GM11168 (cell line): Measurements from ENCODE around the gene CC2D2A.

Source experiments
- in situ Hi-C: fragments of 300-500 bp; cut with MboI; formaldehyde crosslinking; loops from one replicate; pipeline ENCODE4 v1.12.0; 2022; ENCODE audit warnings: low sequenced_read_pairs; ENCODE audit not compliant: unreplicated experiment

Gene CC2D2A

DNA sequence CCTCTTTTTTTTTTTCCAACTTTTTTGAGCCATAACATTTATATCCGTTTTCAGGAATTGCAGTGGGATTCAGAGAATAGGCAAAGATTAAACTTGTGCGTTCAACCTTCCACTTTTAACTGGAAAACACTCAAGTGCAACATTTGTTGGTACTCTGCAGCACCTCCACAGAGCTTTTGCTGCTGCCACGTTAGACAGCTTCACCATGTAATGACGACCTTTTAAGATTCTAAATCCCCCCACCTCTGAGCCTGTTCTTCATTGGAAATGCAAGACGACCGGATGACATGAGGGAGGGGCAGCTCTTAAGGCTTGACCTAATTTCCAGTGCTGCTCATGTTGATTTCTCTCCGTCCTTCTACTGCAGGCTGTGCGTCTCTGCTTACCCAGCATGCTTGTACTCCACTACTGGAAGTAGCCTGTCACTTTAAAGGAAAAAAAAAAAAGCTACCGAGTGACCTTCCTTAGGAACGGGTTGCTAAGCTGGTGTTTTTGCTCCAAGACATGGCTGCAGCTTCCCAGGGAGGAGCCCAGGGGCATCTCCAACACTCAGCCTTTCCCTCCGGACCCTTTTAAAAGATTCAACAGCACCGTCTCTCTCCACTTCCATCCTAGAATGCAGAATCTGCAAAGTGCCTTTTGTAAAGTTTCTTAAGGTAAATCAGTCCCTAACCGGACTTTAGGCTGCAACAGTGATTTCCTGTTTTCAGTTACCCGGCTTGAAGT lies at the start of gene CC2D2A:
Gene CC2D2A, plus strand, starts transcription at position 481 of the 726 bp plus-strand sequence. CDS start 6,051 bp downstream, outside the sequence.
- in situ Hi-C loops, result no loop called here

DNA sequence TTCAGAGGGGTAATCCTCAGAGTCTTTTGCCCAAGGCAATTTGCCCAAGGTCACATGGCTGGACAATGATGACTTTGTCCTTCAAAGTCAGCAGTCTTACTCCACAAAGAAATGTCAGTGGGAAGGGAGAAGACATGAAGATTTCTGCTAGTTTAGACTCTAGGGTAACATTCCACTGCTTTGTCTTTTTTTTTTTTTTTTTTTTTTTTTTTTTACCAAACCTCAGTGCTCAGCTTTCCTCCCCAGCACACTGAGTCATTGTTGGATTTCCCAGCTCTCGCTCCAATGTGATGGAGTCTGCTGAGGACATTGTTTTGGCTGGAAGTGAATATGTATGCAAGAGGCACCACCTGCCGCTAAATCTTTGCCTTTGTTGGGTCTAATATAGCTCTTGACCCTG lies 49.0 kb upstream of the CC2D2A start:
- in situ Hi-C loops, result no loop called here

DNA sequence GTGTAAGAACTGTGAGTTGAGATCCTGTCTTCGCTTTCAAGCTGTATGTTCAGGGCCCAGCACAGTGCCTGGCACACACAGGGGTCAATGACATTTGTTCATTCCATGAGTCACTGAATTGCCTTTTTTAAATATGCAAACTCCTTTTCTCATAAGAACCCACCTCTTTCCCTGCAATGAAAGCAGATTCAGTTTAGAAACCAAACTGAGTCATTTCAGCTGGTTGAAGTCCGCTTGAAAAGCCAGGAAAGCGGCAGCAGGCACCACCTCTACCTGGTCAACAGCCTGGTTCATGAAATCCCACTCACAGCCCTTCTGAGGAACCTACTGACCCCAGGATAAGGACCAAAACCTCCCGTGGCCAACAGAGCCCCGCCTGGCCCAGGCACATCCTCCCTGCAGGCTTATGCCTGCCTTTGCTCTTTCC lies 46.4 kb upstream of the CC2D2A start:
- in situ Hi-C loops, result no loop called here

DNA sequence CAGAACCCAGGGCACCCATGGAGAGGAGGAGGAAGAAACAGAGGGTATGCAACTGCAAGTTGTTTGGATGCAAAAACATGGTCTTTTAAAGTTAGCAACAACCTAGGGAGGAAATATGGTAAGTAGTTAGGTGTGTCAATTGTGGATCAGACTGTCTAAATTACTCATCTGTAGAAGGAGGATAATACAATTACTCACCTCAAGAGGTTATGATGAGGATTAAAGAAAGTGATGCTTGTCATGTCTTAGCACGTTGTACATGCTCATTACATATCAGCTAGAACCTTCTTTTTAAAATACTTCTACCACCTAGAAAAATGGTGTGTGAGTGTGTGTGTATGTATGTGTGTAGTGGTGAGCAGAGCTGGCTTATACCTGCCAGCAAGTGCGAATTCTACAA lies 44.2 kb upstream of the CC2D2A start:
- in situ Hi-C loops, result no loop called here

DNA sequence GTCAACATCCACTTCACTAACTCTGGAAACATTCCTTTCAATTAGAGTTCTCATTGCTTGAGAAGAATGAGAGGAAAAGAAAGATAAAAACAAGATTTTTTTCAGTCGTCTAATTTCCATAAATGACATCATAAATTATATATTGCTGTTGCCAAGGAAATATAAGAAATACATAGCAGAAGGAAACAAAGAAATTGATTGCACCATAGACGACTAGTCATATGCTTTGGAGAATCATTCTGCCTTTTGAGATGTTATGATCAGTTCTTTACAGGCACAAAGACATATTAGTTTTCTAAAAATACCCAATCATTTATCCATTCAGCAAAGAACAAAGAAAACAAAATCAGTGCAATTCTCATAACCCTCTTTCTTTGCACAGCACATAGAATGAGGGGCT lies 42.5 kb upstream of the CC2D2A start:
- in situ Hi-C loops, result no loop called here

DNA sequence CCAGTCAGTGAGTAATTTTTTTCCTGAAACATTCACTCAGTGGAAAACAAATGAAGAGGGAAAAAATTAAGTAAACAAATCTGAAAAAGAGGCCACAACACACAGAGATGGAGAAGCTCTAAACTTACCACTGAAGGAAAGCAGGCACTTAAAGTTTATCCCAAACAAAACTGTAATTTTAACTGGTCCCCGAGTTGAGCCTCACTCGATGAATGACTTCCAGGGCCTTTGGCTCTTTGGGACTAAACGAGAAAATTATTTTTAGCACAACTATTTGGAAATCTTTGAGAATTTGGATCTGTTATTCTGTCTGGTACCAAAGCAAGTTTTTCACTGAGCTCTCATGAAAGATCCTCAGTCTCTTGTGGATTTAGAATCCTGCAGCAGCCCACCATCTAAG lies 42.0 kb upstream of the CC2D2A start, which contains the start of gene C1QTNF7:
Gene C1QTNF7, plus strand, starts transcription at position 333 of the 400 bp plus-strand sequence. CDS start 7,711 bp downstream, outside the sequence.
- in situ Hi-C loops, result no loop called here

DNA sequence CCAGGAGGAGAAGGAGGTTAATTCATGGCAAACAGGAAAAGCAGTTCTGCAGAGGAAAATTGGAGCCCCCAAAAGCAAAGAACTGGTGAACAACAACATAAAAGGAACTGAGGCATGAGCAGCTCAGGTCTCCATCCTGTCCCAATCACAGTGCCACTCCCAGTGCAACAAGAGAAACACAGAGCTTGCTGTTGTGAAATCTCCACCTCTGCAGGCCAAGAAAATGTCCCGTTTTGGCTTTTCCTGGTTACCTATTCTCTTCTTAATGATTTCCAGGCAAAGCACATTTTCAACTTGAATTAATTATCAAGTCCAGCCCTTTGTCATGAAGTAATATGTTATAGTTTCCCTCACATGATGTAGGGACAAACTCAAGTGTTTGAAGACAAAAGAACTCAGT lies 41.1 kb upstream of the CC2D2A start:
- in situ Hi-C loops, result no loop called here

DNA sequence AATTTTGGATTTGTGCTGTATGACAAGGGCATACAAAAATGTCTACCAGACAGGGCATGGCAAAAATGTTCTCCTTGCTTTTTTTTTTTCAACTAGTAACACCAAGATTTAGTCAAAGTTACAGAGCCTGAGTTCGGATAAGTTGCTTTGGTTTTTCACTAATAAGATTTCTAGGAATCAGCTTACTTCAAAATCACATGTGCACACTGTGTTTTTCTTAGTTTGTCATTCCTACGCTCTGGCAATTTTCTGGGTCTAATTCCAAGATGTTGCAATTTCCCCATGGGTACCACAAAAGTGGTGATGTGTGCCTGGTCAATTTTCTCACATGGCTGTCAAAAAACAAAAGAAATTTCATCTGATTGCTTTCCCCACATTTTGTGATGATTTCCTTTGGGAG lies 35.6 kb upstream of the CC2D2A start:
- in situ Hi-C loops, result no loop called here

DNA sequence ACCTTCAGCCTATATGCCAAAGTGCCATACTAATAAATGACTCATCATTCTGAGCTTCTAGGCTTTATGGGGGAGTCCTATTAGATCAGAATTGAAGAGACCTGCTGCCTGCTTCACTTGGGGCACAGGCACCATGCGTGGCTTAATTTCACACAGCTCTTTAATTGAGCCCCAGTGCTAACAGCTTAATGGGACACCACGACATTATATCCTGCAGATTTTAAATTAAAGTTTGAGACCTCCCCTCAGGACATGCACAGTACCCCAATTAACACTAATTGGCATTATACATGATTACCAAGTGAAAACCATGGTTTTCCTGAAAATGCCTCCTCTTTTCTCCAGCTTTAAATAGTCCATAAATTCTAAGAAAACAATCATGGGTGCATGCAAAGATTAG lies 35.0 kb upstream of the CC2D2A start:
- in situ Hi-C loops, result no loop called here

DNA sequence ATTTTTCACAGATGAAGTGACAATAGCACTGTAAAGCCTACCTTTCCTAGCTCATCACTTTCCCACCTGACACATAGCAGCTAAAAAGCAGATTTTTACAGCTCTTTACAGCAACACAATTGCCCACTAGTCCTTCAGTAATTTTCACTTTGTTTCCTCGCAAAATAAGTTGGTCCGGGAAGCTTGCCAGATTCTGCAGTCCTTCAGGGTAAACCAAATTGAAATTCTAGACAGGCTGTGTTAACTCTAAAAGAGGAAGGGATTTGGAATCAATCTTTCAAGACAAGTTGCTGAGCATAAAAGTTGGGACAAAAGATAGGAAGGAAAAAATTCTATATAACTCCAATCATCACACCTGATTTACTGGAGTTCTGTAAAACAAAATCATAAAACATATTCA lies 33.2 kb upstream of the CC2D2A start:
- in situ Hi-C loops, result no loop called here

DNA sequence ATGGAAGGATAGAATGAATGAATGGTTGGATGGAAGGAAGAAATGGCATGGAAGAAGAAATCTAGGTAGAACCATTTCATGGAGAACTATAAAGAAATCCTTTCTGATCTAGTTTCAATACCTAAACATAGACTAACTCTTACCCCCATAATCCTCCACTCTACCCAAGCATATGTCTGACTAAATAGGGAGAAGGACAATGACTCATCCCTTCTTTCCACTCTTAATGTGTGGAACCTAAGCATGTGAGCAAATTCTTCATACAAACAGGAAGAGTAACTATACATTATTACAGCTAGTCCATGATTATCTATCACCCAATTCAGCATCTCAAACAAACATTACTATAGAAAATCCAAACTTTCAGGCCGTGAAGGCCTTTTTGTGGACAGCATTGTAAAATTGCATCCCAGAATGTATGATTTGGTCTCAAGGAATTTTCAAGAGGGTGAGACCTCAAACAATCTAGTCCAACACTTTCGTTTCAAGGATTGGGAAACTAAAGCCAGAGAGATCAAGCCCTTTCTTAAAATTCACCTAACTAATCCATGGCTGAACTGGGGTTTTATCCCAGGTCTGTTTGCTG lies 30.6 kb upstream of the CC2D2A start:
- in situ Hi-C loops, result no loop called here

DNA sequence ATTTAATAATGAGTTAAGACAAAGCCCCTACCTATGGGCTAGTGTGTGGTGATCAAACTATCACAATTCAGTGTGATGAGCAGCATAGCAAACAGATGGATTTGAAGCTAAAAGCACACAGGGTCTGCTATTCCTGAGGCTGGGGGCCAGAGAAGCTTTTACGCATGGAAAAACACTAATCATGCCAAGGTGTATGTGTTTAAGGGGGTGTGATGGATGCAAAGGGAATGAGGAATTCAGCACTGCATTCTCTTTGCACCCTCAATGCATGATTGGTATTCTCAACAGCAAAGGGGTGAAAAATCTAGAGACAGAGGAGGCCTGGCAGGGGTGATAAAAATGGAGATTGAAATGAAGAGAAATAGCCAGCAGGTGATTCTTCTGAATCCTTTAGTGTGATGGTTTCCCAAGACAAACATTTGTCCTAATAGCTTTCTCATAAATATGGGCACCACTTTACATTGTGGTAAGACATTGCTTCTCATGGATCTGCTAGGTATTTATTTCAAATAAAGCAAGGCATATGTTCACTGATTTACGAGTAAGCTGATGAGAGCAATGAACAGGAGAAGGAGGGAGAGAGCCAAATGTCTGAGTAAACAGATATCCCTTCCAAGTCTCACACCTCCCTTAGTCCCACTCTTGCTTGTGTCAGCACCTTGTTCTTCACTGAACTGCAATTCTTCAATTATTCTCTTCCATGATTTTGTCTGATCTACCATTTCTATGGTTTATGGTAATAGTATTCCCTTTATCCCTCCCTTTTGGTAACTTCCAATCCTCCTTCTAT lies 26.1 kb upstream of the CC2D2A start:
- in situ Hi-C loops, result no loop called here

DNA sequence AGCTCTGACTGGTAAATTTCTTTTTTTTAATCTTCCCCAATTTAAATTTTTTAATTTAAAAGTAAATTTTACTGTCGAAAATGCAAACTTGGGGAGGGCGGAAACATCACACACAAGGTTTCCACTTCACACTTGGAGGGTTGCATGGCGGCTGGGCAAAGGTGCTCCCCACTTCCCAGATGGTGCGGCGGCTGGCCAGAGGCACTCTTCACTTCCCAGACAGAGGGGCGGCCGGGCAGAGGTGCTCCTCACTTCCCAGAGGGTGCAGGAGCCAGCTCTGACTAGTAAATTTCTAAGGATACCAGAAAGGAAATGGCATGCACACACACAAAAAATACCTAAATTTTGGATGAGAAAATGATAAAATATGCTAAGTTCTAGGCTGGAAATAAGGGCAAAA lies 25.4 kb upstream of the CC2D2A start:
- in situ Hi-C loops, result no loop called here

DNA sequence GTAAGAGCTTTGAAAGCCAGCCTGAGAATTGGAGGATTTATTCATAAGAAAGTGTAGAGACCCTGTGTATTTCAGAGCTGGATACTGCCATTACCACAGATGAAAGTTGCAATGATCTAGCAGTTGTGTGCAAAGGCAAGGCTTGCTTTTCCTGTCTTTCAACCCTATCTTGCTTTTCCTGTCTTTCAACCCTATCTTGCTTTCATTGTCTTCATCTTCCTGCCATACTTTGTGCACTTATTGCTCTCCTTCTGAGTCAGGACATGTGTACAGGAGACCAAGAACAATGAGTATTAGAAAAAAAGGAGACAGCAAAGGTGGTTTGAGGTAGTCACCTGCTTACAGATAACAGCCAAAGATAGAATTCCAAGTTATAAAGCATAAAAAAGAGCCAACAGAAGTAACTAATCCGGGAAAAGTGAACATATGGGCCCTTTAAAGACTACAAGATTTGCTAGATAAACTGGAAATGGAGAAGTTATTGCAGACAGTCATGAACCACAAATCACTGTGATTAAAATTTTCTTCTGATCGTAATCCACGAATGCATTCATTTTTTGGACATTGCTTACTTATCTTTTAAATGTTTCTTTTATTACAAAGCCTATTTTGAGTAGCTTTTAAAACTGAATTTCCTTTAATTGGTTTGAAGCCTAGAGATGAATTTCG lies 24.7 kb upstream of the CC2D2A start:
- in situ Hi-C loops, result no loop called here

DNA sequence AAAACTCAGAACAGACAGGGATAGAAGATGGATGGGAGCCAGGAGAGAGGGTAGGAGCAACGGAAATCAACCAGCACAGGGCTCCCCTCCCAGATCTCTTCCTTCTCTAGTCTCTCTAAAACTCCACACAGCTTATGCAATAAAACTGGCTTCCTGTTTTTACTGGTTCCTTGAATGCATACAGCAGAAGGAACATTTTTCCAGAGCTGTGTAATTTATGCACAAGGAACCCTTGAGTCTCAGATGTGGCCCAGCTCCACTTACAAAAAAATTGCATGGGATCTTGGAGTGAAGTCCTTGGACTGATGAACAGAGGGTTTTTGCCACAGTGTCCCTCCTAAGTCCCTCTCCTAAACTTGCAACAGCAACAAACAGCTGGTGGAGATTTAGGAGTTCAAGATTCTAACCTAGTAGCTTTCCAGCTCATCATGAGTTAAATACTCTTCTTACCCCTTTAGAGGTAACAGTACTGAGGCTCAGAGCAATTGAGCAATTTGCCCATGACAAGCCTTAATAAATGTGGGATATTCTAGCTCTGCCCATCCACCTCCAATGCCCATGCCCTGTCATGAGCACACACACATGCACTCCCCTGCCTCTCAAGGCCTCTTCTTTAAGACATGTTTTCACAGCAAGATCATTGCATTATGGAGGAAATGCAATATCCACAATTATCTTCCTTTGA lies 18.4 kb upstream of the CC2D2A start:
- in situ Hi-C loops, result no loop called here

DNA sequence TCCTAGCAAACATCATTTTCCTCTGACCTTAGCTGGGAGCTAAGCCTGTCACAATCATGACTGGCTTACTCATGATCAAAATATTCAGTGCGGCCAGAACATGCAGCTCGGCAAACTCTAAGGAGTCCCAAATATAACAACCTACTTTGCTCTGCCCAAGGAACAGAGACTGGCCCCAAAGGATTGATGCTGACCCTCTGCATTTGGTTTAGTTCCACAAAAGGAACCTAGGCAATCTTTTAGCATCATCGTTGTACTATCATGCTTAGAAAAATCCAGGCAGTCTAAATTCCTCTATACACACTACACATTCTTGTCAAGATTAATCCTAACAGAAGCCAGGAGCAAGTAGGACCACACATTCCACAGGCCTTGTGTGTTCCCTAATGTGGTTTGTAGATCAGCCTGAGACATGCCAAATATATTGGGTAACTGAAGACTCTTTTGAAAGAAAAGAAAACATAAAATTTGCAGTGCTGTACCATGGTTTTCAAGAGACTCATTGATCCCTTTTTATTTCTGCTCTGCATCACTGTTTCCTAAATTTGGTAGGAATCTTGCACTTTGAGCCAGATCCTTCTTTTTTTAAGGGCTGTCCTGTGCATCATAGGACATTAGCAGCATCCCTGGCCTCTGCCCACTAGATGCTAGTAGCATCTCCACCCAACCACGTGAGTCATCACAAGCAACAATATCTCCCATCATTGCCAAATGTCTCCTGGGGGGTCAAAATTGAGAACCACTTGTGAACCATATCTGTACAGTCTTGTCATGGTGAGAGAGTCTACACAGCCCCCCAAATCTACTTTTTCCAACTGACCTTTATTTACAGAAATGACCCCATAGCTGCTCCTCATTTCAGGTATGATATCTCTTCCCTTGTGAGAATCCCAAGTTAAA lies 17.6 kb upstream of the CC2D2A start:
- in situ Hi-C loops, result no loop called here

DNA sequence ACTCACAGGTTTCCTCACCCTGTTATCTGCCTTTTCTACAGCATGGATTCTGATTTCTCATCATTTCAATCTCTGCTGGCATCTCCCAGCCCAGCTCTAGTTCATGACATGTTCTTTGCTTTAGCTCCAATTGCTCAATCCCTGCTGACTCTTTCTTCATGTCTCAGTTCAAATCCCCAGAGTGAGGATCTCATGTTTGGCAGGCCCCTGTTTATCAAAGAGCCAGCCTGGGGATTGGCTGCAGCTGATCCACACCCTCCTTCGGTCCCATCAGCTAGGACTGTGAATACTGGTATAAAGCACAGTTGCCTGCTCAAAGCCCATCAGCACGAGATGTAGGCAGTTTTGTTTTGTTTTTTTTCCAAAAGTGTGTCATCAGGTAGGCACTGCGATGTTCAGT lies 14.4 kb upstream of the CC2D2A start:
- in situ Hi-C loops, result no loop called here

DNA sequence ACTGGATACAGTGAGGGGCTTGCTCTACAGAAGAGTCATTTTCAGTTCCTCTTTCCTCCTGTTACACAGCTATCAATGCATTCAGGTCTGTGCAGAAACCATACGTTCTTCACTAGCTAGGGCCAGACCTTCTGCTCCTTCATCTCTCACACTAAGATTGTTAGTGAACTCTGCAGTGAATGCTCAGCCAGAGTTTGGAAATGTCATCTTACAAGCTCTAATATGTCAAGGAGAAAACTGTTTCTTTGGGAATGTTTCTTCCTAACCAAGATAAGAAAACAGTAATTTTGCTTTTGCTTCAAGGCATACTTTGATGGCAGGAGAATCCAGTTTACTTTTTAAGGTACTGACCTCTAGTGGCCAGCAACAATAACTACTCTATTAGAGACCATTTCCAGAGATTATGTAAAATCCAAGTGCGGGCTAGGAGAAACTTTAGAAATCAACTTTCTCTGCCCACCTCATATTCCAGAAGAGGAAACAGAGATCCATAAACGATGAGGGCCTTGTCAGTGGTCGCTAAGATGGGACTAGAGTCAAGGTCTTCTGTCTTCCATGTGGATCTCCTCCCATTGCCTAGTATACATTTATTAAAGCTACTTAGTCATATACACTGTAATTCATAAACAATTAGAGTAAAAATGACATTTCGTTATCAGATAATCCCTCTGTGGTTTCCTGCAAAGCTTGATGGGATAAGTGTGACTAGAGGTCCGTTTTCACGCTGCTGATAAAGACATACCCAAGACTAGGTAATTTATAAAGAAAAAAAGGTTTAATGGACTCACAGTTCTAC lies 12.1 kb upstream of the CC2D2A start:
- in situ Hi-C loops, result no loop called here
